HUDEP-2 (cell line): ENCODE results near the gene CD302.
"Not testable (repeated sequence)": the region's sequence is repeated elsewhere in the genome, so short reads cannot be mapped to it uniquely, and the experiment has no call there.

ENCODE experiments used
- DNase-seq, 76 experiments: peaks; one replicate each; lab custom pipeline; 2025; ENCODE audit not compliant: unreplicated experiment in 76 of 76; lab: John Stamatoyannopoulos, UW

Gene CD302

GRCh38 chr2:159795841-159796690 is 1.9 kb downstream of the CD302 start:
- no peak for DNase-seq

- DNase-seq = no peak
Observed at GRCh38 chr2:159793326-159793725, 4.7 kb downstream of the CD302 start.

- no peak for DNase-seq
Observed at GRCh38 chr2:159792599-159792998, 5.4 kb downstream of the CD302 start.

GRCh38 chr2:159792036-159792435 is 6.0 kb downstream of the CD302 start:
- no peak for DNase-seq

- DNase-seq = no peak
Observed at GRCh38 chr2:159790323-159790722, 7.7 kb downstream of the CD302 start.

GRCh38 chr2:159788253-159788652 is 9.8 kb downstream of the CD302 start:
- no peak for DNase-seq

GRCh38 chr2:159787647-159788046 is 10.4 kb downstream of the CD302 start:
- not testable (repeated sequence) for DNase-seq

- DNase-seq = no peak
Observed at GRCh38 chr2:159786938-159787337, 11.1 kb downstream of the CD302 start.

- no peak for DNase-seq
Observed at GRCh38 chr2:159785195-159785594, 12.8 kb downstream of the CD302 start.

- not testable (repeated sequence) for DNase-seq
Observed at GRCh38 chr2:159784744-159785143, 13.3 kb downstream of the CD302 start.

- no peak for DNase-seq
Observed at GRCh38 chr2:159783556-159783955, 14.5 kb downstream of the CD302 start.

GRCh38 chr2:159776321-159776720 is 21.7 kb downstream of the CD302 start:
- DNase-seq = no peak

- DNase-seq = no peak
Observed at GRCh38 chr2:159775021-159775420, 23.0 kb downstream of the CD302 start.

- no peak for DNase-seq
Observed at GRCh38 chr2:159774370-159774990, 23.5 kb downstream of the CD302 start.

- DNase-seq = no peak
Observed at GRCh38 chr2:159773886-159774285, 24.1 kb downstream of the CD302 start.

- DNase-seq = no peak
Observed at GRCh38 chr2:159773426-159773825, 24.6 kb downstream of the CD302 start.

GRCh38 chr2:159769147-159769546 is 28.9 kb downstream of the CD302 start:
- no peak for DNase-seq

GRCh38 chr2:159762075-159762474 is 35.9 kb downstream of the CD302 start:
- no peak for DNase-seq

GRCh38 chr2:159760326-159760725 is 37.7 kb downstream of the CD302 start:
- DNase-seq = no peak

GRCh38 chr2:159759577-159759976 is 38.4 kb downstream of the CD302 start:
- DNase-seq = no peak

- DNase-seq = no peak
Observed at GRCh38 chr2:159758686-159759085, 39.3 kb downstream of the CD302 start.

GRCh38 chr2:159758239-159758638 is 39.8 kb downstream of the CD302 start:
- DNase-seq = no peak
